HG03103 (cell line): ENCODE data around the gene PAQR5.

ENCODE experiments used
- ATAC-seq: cut with Tn5 transposase; IDR thresholded peaks from one replicate; pipeline ENCODE4 v1.9.1; 2021; ENCODE audit warnings: low read depth; ENCODE audit not compliant: unreplicated experiment

PAQR5 gene

DNA sequence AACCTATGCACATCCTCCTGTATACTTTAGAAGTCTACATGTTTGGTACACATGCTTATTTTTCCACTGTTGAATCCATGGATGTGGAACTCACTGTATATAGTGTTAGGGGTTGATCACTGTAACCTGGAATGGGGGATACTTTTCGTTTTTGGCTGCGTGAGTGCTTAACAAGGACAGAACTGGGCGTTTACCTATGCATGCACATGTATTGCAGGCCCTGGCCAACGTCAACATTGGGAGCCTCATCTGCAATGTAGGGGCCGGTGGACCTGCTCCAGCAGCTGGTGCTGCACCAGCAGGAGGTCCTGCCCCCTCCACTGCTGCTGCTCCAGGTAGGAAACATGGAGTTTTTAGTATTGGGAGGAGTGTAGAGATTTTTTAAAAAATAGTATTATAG, 156.2 kb downstream of the PAQR5 start:
- ATAC-seq = no peak

- no peak for ATAC-seq
Observed at GRCh38 chr15:69456208-69457166, 157.8 kb downstream of the PAQR5 start.
